Right atrium auricular region (tissue), 2 donors: Measurements from ENCODE around the gene ZNF407. TPM values are rescaled to one million over a fixed set of nuclear protein-coding genes. Genes with fewer than 3 reads are reported as not detected.

Experiments
- DNase-seq: peaks from one replicate; pipeline ENCODE4 v3.0.0-alpha.2; 2019; ENCODE audit warnings: low spot score
- H3K27ac ChIP-seq, 2 donors: fragments of 200-600 bp; sonication (generic); 1 replicate in 1 of 2; 2 replicates in 1 of 2; pipeline ENCODE4 v1.5.1; 2016 to 2019
- H3K27me3 ChIP-seq, 2 donors: fragments of 200-600 bp; sonication (generic); one replicate each; pipeline versions ENCODE4 v1.5.1 to v1.6.0; 2017 to 2019
- H3K36me3 ChIP-seq: fragments of 200-600 bp; sonication (generic); one replicate; pipeline ENCODE4 v1.5.1; 2016
- H3K4me1 ChIP-seq, 2 donors: fragments of 200-600 bp; sonication (generic); one replicate each; pipeline versions ENCODE4 v1.5.1 to v1.6.0; 2017 to 2019
- H3K4me3 ChIP-seq, 2 donors: fragments of 200-600 bp; sonication (generic); 1 replicate in 1 of 2; 2 replicates in 1 of 2; pipeline ENCODE4 v1.5.1; 2017 to 2019; ENCODE audit warnings: mild to moderate bottlenecking in 1 of 2, moderate library complexity in 1 of 2
- H3K9me3 ChIP-seq, 2 donors: fragments of 200-600 bp; sonication (generic); one replicate each; pipeline ENCODE4 v1.5.1; 2019
- total RNA-seq, 2 donors: library from RNA; depleted of rRNA; stranded (reverse); fragments of >200 nt; gene quantifications; one replicate each; pipeline ENCODE4 v1.1.0, GENCODE V29; 2016
- TF ChIP-seq, protein P1 (sequence below), 2 donors: fragments of 200-600 bp; sonication (generic); IDR thresholded peaks; one replicate each; pipeline ENCODE4 v1.5.1; 2019; ENCODE audit warnings: antibody characterized with exemption in 2 of 2

Gene ZNF407
- total RNA-seq, 2 donors from 2014 or later = 7.8 to 8.7 TPM

DNA sequence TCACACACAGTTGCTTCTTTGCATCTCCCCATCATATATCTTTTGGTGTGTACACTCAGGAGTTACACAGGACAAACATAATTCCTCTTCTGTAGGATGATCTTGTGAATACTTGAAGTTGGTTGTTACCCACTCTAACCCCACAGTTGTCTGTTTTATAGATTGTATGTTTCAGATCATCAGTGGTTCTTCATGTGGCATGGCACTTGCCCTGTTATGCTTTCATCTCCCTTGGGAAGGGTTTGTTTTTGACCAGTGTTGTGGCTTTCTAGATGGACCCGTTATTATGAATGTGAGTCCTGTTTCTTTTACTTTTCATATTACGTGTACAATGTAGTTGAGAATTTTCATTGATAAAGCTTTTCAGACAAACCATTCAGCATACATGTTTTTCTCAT, 82.0 kb downstream of the ZNF407 start:
- peaks cover 0 to 5% of the 10 kb centered on the region in 2 donors for H3K4me1 ChIP-seq
- H3K4me3 ChIP-seq = no peak overlapping the region
- H3K9me3 ChIP-seq = peaks cover 0 to 12% of the 10 kb centered on the region in 2 donors
- TF ChIP-seq, protein P1, sequence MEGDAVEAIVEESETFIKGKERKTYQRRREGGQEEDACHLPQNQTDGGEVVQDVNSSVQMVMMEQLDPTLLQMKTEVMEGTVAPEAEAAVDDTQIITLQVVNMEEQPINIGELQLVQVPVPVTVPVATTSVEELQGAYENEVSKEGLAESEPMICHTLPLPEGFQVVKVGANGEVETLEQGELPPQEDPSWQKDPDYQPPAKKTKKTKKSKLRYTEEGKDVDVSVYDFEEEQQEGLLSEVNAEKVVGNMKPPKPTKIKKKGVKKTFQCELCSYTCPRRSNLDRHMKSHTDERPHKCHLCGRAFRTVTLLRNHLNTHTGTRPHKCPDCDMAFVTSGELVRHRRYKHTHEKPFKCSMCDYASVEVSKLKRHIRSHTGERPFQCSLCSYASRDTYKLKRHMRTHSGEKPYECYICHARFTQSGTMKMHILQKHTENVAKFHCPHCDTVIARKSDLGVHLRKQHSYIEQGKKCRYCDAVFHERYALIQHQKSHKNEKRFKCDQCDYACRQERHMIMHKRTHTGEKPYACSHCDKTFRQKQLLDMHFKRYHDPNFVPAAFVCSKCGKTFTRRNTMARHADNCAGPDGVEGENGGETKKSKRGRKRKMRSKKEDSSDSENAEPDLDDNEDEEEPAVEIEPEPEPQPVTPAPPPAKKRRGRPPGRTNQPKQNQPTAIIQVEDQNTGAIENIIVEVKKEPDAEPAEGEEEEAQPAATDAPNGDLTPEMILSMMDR (IDR thresholded peaks at IDR 0.05) = no peak
- H3K27me3 ChIP-seq = no peaks in the 10 kb centered on the region
- H3K36me3 ChIP-seq = peaks cover 5% of the 10 kb centered on the region
- no peak overlapping the region for H3K27ac ChIP-seq
- no peak for DNase-seq

DNA sequence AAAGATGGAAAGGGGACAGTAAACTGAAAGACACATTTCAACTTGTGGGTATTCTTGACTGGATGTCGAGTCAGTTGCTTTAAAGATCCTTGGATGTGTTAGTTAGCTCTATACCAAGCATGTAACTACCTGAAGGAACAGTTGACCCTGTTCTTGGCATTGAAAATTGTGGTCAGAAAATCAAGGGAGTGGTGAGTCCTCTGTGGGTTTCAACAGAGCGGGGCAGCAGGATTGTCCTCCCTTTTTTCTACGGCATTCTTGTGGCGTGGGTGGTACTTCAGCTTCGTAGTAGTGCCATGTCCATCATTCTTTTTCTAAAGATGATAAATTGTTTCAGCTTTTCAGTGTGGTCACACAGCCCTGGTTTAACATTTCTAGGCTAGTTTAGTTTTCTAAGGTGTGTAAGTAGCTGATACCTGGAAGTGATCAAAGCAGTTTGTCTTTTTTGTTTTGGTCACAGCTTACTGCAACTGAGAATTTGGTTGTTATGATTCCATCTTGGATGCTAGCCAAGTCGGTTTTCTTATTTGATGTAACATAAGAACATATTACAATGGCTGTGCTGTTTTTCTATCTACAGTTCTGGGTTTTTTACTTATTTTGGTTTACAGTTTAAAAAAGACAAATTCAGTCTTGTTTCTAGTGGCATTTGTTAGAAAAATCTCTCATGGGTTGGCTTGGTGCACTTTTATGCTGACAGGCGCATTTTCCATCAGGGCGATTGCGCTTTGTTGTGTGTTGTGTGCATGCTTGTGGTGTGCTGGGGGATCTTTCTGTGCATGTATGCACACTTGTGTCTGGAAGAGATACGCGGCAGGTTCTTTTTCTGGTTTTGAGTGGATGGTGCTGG, 84.7 kb downstream of the ZNF407 start:
- no peak overlapping the region for H3K27ac ChIP-seq
- H3K4me1 ChIP-seq = no peaks in the 10 kb centered on the region
- H3K4me3 ChIP-seq = no peak overlapping the region
- H3K27me3 ChIP-seq = no peaks in the 10 kb centered on the region
- TF ChIP-seq, protein P1 (IDR thresholded peaks at IDR 0.05) = no peak
- H3K36me3 ChIP-seq = peaks cover 11% of the 10 kb centered on the region
- H3K9me3 ChIP-seq = peaks cover 0 to 5% of the 10 kb centered on the region in 2 donors
- no peak for DNase-seq

GRCh38 chr18:74682991-74683297, 85.3 kb downstream of the ZNF407 start:
- peaks cover 7% of the 10 kb centered on the region for H3K36me3 ChIP-seq
- H3K9me3 ChIP-seq = no peaks in the 10 kb centered on the region
- no peak for DNase-seq
- H3K27me3 ChIP-seq = no peaks in the 10 kb centered on the region
- TF ChIP-seq, protein P1 (IDR thresholded peaks at IDR 0.05) = no peak
- no peaks in the 10 kb centered on the region for H3K4me1 ChIP-seq
- no peak overlapping the region for H3K27ac ChIP-seq
- H3K4me3 ChIP-seq = no peak overlapping the region

- Histone ChIP-seq H3K4me1 (no peaks in the 10 kb centered on the region), H3K36me3 (peaks cover 6% of the 10 kb centered on the region), H3K27ac (no peak overlapping the region), H3K9me3 (no peaks in the 10 kb centered on the region), H3K4me3 (no peak overlapping the region), H3K27me3 (no peaks in the 10 kb centered on the region)
- DNase-seq = no peak
- TF ChIP-seq, protein P1 (IDR thresholded peaks at IDR 0.05) = no peak
Measured at GRCh38 chr18:74683573-74683972, 85.9 kb downstream of the ZNF407 start.

GRCh38 chr18:74689251-74689650, 91.6 kb downstream of the ZNF407 start:
- TF ChIP-seq, protein P1 (IDR thresholded peaks at IDR 0.05) = no peak
- no peak for DNase-seq
- no peaks in the 10 kb centered on the region for H3K9me3 ChIP-seq
- H3K27ac ChIP-seq = no peak overlapping the region
- no peaks in the 10 kb centered on the region for H3K27me3 ChIP-seq
- peaks cover 6% of the 10 kb centered on the region for H3K36me3 ChIP-seq
- H3K4me1 ChIP-seq = no peaks in the 10 kb centered on the region
- no peak overlapping the region for H3K4me3 ChIP-seq
